Mesothelial cell of epicardium (in vitro differentiated cells): ENCODE results near the gene UBE2G2. TPM values are rescaled to one million over a fixed set of nuclear protein-coding genes. Genes with fewer than 3 reads are reported as not detected.

Source experiments
- DNase-seq, 2 experiments: peaks; one replicate each; pipeline ENCODE4 v3.0.0; 2021; ENCODE audit warnings: low spot score in 2 of 2; ENCODE audit not compliant: unreplicated experiment in 2 of 2
- H3K27ac Mint-ChIP-seq: 2 replicates; pipeline ENCODE4 v1.8.0; 2021; ENCODE audit warnings: mixed read lengths
- H3K27me3 Mint-ChIP-seq: 2 replicates; pipeline ENCODE4 v1.8.0; 2021; ENCODE audit warnings: low read depth, mixed read lengths
- H3K36me3 Mint-ChIP-seq: 2 replicates; pipeline ENCODE4 v1.8.0; 2021; ENCODE audit warnings: mixed read lengths
- H3K4me1 Mint-ChIP-seq: 2 replicates; pipeline ENCODE4 v1.8.0; 2021; ENCODE audit warnings: mixed read lengths
- H3K4me3 Mint-ChIP-seq: 2 replicates; pipeline ENCODE4 v1.8.0; 2021; ENCODE audit warnings: mild to moderate bottlenecking, moderate library complexity, mixed read lengths
- H3K9me3 Mint-ChIP-seq: 2 replicates; pipeline ENCODE4 v1.8.0; 2021; ENCODE audit warnings: mixed read lengths
- total RNA-seq: library from RNA; stranded (reverse); gene quantifications from 3 replicates; pipeline ENCODE4 v1.2.1, GENCODE V29; 2021
- TF ChIP-seq, protein P1 (sequence below): fragments of 200-600 bp; sonication (generic); IDR thresholded peaks from one replicate; pipeline ENCODE4 v1.5.0; 2021; ENCODE audit warnings: antibody characterized with exemption; ENCODE audit not compliant: unreplicated experiment

Gene UBE2G2
- total RNA-seq, 1 donor from 2014 or later: 95.4 TPM

DNA sequence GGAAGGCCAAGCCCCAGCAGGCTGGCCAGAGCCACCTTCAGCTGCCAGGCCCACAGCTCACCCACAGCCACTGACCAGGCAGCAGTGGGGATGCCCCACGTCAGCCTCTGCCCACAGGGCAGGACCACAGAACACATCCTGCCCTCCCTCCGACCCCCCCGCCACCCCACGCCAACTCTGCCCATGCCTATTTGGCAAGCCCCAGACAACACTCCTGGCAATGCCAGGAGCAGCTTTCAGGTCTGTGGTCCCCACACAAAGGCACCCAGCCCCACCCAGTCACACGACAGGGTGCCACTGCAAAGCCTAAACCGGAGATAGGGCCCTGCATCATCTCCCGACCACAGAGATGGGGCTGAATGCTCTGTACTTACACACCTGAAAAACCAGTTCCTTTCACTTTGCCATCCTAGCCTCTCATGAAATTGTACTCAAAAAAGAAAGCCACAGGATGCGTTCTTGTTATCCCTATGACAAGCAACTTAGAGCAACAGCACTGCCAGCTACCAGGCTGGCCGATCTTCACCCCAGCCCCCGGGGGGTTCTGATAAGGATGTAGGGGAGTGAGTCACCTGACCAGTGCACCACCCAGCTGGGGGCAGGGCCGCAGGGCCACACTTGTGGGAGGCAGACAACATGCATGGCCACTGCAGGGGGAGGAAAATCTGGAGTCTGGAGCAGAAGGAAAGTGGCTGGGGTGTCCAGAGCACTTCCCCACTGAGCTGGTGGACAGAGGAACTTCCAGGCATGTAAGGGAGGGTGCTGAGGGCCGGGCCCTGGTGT, 36.2 kb downstream of the UBE2G2 start:
- Mint-ChIP-seq H3K4me1 (peaks cover 12% of the 10 kb centered on the region), H3K27ac (peak overlapping the region; percentile 33), H3K36me3 (peaks cover 12% of the 10 kb centered on the region), H3K4me3 (no peak overlapping the region), H3K27me3 (no peaks in the 10 kb centered on the region), H3K9me3 (no peaks in the 10 kb centered on the region)
- no peak for DNase-seq
- TF ChIP-seq, protein P1, sequence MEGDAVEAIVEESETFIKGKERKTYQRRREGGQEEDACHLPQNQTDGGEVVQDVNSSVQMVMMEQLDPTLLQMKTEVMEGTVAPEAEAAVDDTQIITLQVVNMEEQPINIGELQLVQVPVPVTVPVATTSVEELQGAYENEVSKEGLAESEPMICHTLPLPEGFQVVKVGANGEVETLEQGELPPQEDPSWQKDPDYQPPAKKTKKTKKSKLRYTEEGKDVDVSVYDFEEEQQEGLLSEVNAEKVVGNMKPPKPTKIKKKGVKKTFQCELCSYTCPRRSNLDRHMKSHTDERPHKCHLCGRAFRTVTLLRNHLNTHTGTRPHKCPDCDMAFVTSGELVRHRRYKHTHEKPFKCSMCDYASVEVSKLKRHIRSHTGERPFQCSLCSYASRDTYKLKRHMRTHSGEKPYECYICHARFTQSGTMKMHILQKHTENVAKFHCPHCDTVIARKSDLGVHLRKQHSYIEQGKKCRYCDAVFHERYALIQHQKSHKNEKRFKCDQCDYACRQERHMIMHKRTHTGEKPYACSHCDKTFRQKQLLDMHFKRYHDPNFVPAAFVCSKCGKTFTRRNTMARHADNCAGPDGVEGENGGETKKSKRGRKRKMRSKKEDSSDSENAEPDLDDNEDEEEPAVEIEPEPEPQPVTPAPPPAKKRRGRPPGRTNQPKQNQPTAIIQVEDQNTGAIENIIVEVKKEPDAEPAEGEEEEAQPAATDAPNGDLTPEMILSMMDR: no peak

DNA sequence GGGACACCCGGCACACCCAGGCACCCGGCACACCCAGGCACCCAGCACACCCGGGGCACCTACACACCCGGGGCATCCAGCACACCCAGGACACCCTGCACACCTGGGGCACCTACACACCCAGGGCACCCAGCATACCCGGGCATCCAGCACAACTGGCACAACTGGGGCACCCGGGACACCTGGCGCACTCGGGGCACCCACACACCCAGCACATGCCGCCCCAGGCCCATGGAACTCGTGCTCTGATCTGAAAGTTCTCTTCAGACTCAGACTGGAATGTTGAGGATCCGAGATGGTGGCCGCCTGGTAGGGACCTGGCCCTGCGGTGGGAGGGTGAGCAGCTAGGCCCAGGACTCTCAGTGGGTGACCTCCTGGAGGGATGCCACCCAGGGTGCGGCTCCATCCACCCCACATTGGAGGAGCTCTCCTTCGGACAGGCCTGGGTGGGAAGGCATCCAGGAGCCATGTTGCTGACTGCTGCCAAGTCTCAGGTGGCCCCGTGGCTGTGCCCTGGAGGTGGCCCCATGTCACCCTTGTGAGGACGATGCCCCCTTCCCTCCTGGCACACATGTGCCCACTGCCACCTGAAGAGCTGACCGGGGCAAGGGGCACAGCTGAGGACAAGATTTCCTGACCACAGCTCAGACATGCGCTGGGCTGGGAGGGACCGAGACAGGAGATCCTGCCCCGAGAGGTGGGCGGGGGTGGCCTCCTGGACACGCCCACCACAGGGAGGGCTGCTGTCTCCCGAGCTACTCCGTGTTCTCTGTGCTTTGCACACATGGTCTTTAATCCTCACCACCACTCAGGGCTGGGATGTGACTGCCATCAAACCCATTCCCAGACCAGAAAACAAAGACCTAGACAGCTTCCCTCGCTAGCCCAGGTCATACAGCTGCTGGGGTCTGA, 37.0 kb downstream of the UBE2G2 start:
- H3K9me3 Mint-ChIP-seq: no peaks in the 10 kb centered on the region
- TF ChIP-seq, protein P1: no peak
- peaks cover 9% of the 10 kb centered on the region for H3K36me3 Mint-ChIP-seq
- H3K4me1 Mint-ChIP-seq: peaks cover 12% of the 10 kb centered on the region
- no peak overlapping the region for H3K4me3 Mint-ChIP-seq
- peak in 1 of 2 experiments; percentile 29 for DNase-seq
- H3K27ac Mint-ChIP-seq: no peak overlapping the region
- H3K27me3 Mint-ChIP-seq: no peaks in the 10 kb centered on the region

GRCh38 chr21:44763451-44764318, 37.9 kb downstream of the UBE2G2 start:
- Mint-ChIP-seq H3K9me3 (no peaks in the 10 kb centered on the region), H3K27me3 (no peaks in the 10 kb centered on the region), H3K36me3 (peaks cover 5% of the 10 kb centered on the region), H3K4me3 (no peak overlapping the region), H3K4me1 (peaks cover 12% of the 10 kb centered on the region), H3K27ac (no peak overlapping the region)
- TF ChIP-seq, protein P1: no peak
- DNase-seq: peak in 1 of 2 experiments; percentile 33

DNA sequence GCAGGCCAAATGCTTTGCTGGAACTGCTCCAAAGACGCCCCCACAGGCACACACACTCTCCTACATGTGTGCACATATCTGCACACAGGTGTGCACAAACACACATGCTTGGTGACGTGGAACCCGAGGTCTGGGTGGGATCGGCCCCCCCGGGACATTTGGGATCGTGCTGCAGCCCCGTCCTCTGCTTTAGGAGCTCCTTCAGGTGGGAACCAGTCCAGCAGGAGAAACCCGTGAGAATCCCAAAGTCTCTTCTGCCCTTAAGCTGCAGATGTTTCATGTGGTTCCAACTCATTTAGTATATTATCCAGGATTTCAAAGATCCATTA, 38.6 kb downstream of the UBE2G2 start:
- TF ChIP-seq, protein P1: no peak
- H3K27me3 Mint-ChIP-seq: no peaks in the 10 kb centered on the region
- no peak overlapping the region for H3K4me3 Mint-ChIP-seq
- H3K36me3 Mint-ChIP-seq: no peaks in the 10 kb centered on the region
- no peaks in the 10 kb centered on the region for H3K9me3 Mint-ChIP-seq
- no peak overlapping the region for H3K27ac Mint-ChIP-seq
- peak in 1 of 2 experiments; percentile 26 for DNase-seq
- peaks cover 12% of the 10 kb centered on the region for H3K4me1 Mint-ChIP-seq
